ENCODE measurements around the gene CDC42EP2. TPM values are rescaled to one million over a fixed set of nuclear protein-coding genes. Genes with fewer than 3 reads are reported as not detected.

The CDC42EP2 gene
- total RNA-seq, 1 experiment from 2014 or later = 8.1 TPM

DNA sequence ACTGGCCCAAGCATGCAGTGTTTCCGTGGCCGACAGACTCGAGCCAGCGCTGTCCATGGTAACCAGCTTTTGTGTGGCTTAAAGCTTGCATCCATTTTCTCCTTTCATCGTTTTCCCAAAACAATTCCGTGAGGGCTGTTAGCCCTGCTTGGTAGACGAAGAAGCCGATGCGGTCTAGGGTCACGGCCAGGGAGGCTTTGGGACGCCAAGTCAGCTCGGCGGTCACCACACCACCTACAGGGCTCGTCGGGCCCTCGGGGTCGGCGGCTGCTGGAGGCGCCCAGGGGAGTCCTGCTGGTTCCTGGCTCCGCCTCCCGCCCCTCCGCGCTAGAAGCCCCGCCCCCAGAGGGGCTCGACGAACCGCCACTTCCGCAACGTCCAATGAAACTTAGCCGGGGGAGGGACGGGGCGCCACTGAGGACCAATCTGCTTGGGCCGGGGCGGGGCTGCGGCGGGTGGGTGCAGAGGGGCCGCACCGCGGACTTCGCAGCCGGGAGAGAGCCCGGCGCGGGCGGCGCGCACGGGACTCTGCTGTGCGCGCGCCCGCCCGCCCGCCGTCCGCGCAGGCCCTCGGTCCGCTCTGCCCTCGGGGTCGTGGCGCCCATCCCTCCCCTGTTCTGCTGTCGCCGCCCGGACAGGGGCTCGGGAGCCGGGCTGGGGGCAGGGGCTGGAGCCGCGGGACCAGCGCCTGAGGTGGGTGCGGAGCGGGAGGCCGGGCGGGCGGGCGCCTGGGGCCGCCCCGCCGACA is 39.8 kb downstream of the CDC42EP2 start, which contains the start of gene TIGD3:
Gene TIGD3, plus strand, starts transcription at position 487 of the 748 bp plus-strand sequence. CDS start 1,058 bp downstream, outside the sequence.
- Histone ChIP-seq H3K36me3 (ENCODE audit: control insufficient read depth, insufficient read depth, low read length) (peaks cover 6% of the 10 kb centered on the region), H3K9me3 (ENCODE audit: control insufficient read depth, insufficient read depth, low read depth, low read length) (no peaks in the 10 kb centered on the region), H3K4me1 (ENCODE audit: control insufficient read depth, insufficient read depth, low read length) (peaks cover 5% of the 10 kb centered on the region; the same call in 1 of the 2 replicates), H3K27ac (ENCODE audit: low read length) (peak within 1 kb of the TSS; percentile 71), H3K4me3 (ENCODE audit: low read depth in 2 of 2, low read length in 2 of 2) (peak within 1 kb of the TSS; percentile 56 to 73), H3K27me3 (ENCODE audit: control insufficient read depth, insufficient read depth, low read length) (no peaks in the 10 kb centered on the region)
- ATAC-seq (peak; percentile 97), DNase-seq (ENCODE audit: low read depth, low spot score) (peak; percentile 60)
- intact Hi-C loops (cut with micrococcal nuclease; ENCODE audit: unreplicated experiment) = no loop called here
- in situ Hi-C loops (cut with HindIII; ENCODE audit: low pct_unique_long_range_greater_than_20kb, low sequenced_read_pairs) = no loop called here
- TF ChIP-seq, protein P1, sequence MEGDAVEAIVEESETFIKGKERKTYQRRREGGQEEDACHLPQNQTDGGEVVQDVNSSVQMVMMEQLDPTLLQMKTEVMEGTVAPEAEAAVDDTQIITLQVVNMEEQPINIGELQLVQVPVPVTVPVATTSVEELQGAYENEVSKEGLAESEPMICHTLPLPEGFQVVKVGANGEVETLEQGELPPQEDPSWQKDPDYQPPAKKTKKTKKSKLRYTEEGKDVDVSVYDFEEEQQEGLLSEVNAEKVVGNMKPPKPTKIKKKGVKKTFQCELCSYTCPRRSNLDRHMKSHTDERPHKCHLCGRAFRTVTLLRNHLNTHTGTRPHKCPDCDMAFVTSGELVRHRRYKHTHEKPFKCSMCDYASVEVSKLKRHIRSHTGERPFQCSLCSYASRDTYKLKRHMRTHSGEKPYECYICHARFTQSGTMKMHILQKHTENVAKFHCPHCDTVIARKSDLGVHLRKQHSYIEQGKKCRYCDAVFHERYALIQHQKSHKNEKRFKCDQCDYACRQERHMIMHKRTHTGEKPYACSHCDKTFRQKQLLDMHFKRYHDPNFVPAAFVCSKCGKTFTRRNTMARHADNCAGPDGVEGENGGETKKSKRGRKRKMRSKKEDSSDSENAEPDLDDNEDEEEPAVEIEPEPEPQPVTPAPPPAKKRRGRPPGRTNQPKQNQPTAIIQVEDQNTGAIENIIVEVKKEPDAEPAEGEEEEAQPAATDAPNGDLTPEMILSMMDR (IDR thresholded peaks at IDR 0.05) = no peak
- TF ChIP-seq POLR2AphosphoS5 (IDR thresholded peaks at IDR 0.05; ENCODE audit: low read depth, low read length) (peak; percentile 69), TCF7L2 (IDR thresholded peaks at IDR 0.05; ENCODE audit: low read depth, low read length) (peak; percentile 28; the same call in 1 of the 2 replicates), SIN3A (IDR thresholded peaks at IDR 0.05; ENCODE audit: borderline replicate concordance, insufficient read depth, low read depth, low read length) (peak; percentile 48; the same call in 1 of the 2 replicates)
- TF ChIP-seq, protein P2, sequence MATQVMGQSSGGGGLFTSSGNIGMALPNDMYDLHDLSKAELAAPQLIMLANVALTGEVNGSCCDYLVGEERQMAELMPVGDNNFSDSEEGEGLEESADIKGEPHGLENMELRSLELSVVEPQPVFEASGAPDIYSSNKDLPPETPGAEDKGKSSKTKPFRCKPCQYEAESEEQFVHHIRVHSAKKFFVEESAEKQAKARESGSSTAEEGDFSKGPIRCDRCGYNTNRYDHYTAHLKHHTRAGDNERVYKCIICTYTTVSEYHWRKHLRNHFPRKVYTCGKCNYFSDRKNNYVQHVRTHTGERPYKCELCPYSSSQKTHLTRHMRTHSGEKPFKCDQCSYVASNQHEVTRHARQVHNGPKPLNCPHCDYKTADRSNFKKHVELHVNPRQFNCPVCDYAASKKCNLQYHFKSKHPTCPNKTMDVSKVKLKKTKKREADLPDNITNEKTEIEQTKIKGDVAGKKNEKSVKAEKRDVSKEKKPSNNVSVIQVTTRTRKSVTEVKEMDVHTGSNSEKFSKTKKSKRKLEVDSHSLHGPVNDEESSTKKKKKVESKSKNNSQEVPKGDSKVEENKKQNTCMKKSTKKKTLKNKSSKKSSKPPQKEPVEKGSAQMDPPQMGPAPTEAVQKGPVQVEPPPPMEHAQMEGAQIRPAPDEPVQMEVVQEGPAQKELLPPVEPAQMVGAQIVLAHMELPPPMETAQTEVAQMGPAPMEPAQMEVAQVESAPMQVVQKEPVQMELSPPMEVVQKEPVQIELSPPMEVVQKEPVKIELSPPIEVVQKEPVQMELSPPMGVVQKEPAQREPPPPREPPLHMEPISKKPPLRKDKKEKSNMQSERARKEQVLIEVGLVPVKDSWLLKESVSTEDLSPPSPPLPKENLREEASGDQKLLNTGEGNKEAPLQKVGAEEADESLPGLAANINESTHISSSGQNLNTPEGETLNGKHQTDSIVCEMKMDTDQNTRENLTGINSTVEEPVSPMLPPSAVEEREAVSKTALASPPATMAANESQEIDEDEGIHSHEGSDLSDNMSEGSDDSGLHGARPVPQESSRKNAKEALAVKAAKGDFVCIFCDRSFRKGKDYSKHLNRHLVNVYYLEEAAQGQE (IDR thresholded peaks at IDR 0.05; ENCODE audit: insufficient read depth in 1 of 2, low read depth in 2 of 2, low read length in 1 of 2) = peak; percentile 96 to 98
- CTCF ChIA-PET = no interaction called here
- POLR2A ChIA-PET = interaction anchor here (0.6 kb wide), 1 partner anchor 55 kb away, joined by 3 read pairs; no protein-coding TSS in a partner anchor
- no TSS peak for BruUV-seq (replicated peaks)

DNA sequence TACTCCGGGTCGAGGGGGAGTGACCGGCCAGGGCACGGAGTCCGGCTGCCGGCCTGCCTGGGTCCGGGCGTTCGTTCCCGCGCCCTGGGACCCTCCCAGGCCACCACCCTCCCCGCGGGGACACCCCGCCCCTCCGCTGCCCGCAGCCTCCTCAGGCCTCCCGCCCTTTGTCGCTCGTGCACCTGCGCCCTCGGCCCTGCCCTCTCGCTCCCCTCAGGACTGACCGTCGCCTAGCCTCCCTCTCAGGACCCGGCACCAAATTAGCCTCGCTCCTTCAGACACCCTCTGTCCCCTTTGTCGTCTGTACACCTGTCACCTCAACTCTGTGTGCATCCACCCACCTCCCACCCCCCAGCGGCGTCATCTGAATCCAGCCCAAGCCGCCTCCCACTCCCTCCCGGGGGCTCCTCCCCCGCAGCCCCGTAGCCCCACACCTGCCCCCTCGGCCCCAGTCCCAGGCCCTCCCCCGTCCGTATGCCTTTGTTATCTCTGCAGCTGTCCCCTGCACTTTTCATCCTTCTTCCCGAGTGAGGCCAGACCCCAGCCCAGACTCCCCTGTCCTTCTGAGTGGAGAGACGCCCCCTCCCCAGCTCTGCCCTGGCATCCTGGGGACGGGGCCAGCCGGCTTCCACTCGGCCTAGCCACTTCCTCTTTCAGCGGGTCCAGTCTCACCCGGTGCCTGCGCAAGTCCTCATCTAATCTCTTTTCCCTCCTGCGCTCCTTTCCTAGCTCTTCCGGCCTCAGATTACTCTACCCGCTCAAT is 40.5 kb downstream of the CDC42EP2 start:
- no peaks in the 10 kb centered on the region for H3K9me3 ChIP-seq (ENCODE audit: control insufficient read depth, insufficient read depth, low read depth, low read length)
- H3K4me3 ChIP-seq (ENCODE audit: low read depth in 2 of 2, low read length in 2 of 2) = peak overlapping the region; percentile 56 to 73
- ChIA-PET POLR2A (no interaction called here), CTCF (no interaction called here)
- H3K27me3 ChIP-seq (ENCODE audit: control insufficient read depth, insufficient read depth, low read length) = no peaks in the 10 kb centered on the region
- intact Hi-C loops (cut with micrococcal nuclease; ENCODE audit: unreplicated experiment) = no loop called here
- TF ChIP-seq, protein P1 (IDR thresholded peaks at IDR 0.05) = no peak
- TF ChIP-seq TCF7L2 (IDR thresholded peaks at IDR 0.05; ENCODE audit: low read depth, low read length) (no peak), SIN3A (IDR thresholded peaks at IDR 0.05; ENCODE audit: borderline replicate concordance, insufficient read depth, low read depth, low read length) (no peak), POLR2AphosphoS5 (IDR thresholded peaks at IDR 0.05; ENCODE audit: low read depth, low read length) (no peak)
- TF ChIP-seq, protein P2 (IDR thresholded peaks at IDR 0.05; ENCODE audit: insufficient read depth in 1 of 2, low read depth in 2 of 2, low read length in 1 of 2) = no peak
- peaks cover 5% of the 10 kb centered on the region; the same call in 1 of the 2 replicates for H3K4me1 ChIP-seq (ENCODE audit: control insufficient read depth, insufficient read depth, low read length)
- H3K27ac ChIP-seq (ENCODE audit: low read length) = no peak overlapping the region
- no TSS peak for BruUV-seq (replicated peaks)
- DNase-seq (ENCODE audit: low read depth, low spot score) (no peak), ATAC-seq (peak; percentile 62)
- in situ Hi-C loops (cut with HindIII; ENCODE audit: low pct_unique_long_range_greater_than_20kb, low sequenced_read_pairs) = no loop called here
- peaks cover 6% of the 10 kb centered on the region for H3K36me3 ChIP-seq (ENCODE audit: control insufficient read depth, insufficient read depth, low read length)
